Measurements from ENCODE around the gene NAGS. TPM values are rescaled to one million over a fixed set of nuclear protein-coding genes. Genes with fewer than 3 reads are reported as not detected.
"Not testable (repeated sequence)": the region's sequence is repeated elsewhere in the genome, so short reads cannot be mapped to it uniquely, and the experiment has no call there.

The NAGS gene
- total RNA-seq, 4 donors from 2014 or later = 0.73 to 1.9 (median 0.99) TPM

DNA sequence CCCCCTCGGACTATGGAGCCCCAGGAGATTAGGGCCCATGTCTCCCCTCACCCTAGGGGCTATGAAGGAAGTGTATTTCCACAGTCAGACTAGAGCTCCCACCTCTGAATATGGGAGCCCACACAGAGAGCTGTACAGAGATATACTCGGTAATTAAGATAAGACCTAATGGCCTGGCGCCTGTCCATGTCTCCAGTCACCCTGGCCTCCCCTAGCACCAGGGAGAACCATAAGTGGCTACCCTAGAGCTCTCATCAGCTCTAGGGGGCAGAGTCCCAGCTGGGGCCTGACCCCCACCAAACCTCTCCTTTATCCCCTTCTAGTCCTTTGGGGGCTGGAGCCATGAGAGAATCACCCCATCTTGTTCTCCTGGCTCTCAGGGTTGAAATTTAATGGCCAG is 8.0 kb downstream of the NAGS start:
- no peak for DNase-seq (ENCODE audit: low spot score in 2 of 2)
- no peaks in the 10 kb centered on the region for H3K9me3 ChIP-seq
- H3K27ac ChIP-seq = no peak overlapping the region
- no peaks in the 10 kb centered on the region for H3K27me3 ChIP-seq
- TF ChIP-seq POLR2AphosphoS5 (IDR thresholded peaks at IDR 0.05) = no peak
- TF ChIP-seq, protein P1, sequence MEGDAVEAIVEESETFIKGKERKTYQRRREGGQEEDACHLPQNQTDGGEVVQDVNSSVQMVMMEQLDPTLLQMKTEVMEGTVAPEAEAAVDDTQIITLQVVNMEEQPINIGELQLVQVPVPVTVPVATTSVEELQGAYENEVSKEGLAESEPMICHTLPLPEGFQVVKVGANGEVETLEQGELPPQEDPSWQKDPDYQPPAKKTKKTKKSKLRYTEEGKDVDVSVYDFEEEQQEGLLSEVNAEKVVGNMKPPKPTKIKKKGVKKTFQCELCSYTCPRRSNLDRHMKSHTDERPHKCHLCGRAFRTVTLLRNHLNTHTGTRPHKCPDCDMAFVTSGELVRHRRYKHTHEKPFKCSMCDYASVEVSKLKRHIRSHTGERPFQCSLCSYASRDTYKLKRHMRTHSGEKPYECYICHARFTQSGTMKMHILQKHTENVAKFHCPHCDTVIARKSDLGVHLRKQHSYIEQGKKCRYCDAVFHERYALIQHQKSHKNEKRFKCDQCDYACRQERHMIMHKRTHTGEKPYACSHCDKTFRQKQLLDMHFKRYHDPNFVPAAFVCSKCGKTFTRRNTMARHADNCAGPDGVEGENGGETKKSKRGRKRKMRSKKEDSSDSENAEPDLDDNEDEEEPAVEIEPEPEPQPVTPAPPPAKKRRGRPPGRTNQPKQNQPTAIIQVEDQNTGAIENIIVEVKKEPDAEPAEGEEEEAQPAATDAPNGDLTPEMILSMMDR (IDR thresholded peaks at IDR 0.05) = no peak
- TF ChIP-seq EP300 (IDR thresholded peaks at IDR 0.05) = no peak
- no peak for TF ChIP-seq POLR2A (IDR thresholded peaks at IDR 0.05)
- H3K4me3 ChIP-seq = no peak overlapping the region
- 74% methylated on average over 3 of the region's 3 CpGs for WGBS
- H3K36me3 ChIP-seq = peaks cover 10% of the 10 kb centered on the region
- H3K4me1 ChIP-seq = peaks cover 23% of the 10 kb centered on the region

DNA sequence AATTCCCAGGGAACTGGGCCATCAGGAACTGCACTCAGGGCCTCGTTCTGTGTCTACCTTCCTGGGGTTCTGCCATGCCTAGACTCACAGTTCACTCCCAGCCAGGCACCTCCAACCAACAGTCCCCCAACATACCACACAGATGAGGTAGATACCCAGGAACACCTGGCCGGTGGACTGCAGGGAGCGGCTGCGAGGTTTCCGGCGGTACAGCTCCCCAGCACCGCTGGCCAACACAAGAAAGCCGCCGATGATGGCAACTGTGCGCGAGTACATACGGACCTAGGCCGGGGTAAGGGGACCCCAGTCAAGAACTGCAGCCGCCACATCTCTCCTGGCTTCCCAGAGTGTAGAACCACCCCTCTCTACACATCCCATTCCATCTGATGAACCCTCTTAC is 8.5 kb downstream of the NAGS start:
- no peak overlapping the region for H3K4me3 ChIP-seq
- 86% methylated on average over 14 of the region's 14 CpGs for WGBS
- no peak for DNase-seq (ENCODE audit: low spot score in 2 of 2)

DNA sequence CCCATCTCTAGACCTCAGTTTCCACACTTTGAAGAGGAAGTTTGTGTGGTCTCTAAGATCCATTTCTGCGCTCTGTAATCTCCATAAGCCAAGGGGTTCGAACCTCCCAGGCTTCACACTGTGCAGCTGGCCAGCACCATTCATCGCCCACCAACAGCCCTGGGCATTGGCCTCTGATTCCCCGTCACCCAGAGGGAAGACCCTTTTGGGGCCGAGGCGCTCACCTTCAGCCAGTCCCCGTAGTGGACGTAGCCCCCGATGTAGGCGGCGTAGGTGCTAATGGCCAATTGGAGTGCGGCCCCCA is 9.7 kb downstream of the NAGS start:
- Histone ChIP-seq H3K4me1 (peaks cover 12% of the 10 kb centered on the region), H3K4me3 (peak overlapping the region; percentile 84), H3K9me3 (no peaks in the 10 kb centered on the region), H3K27me3 (no peaks in the 10 kb centered on the region), H3K27ac (no peak overlapping the region), H3K36me3 (peaks cover 10% of the 10 kb centered on the region)
- no peak for DNase-seq (ENCODE audit: low spot score in 2 of 2)
- 10% methylated on average over 11 of the region's 12 CpGs for WGBS
- TF ChIP-seq EP300 (IDR thresholded peaks at IDR 0.05) (no peak), POLR2A (IDR thresholded peaks at IDR 0.05) (no peak), POLR2AphosphoS5 (IDR thresholded peaks at IDR 0.05) (no peak)
- TF ChIP-seq, protein P1 (IDR thresholded peaks at IDR 0.05) = no peak

More for the DNA sequence above, 8.5 kb downstream of the NAGS start:
- Histone ChIP-seq H3K9me3 (no peaks in the 10 kb centered on the region), H3K27me3 (no peaks in the 10 kb centered on the region), H3K4me1 (peaks cover 18% of the 10 kb centered on the region), H3K27ac (no peak overlapping the region), H3K36me3 (peaks cover 10% of the 10 kb centered on the region)
- TF ChIP-seq POLR2A (IDR thresholded peaks at IDR 0.05) (no peak), POLR2AphosphoS5 (IDR thresholded peaks at IDR 0.05) (no peak), EP300 (IDR thresholded peaks at IDR 0.05) (no peak)
- TF ChIP-seq, protein P1 (IDR thresholded peaks at IDR 0.05) = no peak

DNA sequence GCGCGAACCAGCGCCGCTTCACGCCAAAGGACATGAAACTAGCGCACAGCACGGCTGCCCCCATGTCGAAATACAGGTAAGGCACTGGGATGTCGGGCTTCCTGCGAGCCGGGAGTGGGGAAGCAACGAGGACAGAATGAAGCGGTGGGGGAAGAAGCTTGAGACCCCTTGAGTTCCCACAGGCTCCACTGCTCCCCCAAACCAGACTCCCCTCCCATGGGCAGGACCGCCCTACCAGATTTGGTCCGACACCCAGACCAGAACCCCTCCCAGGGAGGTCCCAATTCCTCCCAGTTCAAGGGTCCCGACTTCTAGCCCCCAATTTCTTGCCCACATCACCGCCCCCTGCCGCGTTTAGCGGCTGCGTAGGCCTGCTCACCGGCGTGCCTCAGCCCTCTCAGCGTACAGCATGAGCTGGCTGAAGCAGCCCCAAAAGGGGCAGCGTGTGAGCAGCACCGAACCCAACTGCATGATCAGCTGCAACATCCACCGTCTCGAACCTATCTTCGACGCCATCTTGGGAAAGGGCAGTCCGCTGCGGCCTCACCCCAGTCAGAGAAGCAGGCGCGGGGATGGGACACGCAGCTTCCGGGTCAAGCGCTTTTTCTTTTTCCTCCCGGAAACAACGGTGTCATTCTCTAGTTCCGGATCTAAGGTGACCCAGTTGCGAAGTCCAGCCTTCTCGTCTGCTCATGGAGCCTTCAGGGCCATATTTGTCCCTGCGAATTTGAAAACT is 10.2 kb downstream of the NAGS start, which contains the start of gene TMEM101:
Gene TMEM101 (minus strand): TSS at position 527 of the 736 bp plus-strand sequence. CDS start 11 bp downstream, at position 516.
- Histone ChIP-seq H3K27ac (peak within 1 kb of the TSS; percentile 76), H3K27me3 (no peaks in the 10 kb centered on the region), H3K9me3 (no peaks in the 10 kb centered on the region), H3K4me3 (peak within 1 kb of the TSS; percentile 84), H3K4me1 (peaks cover 12% of the 10 kb centered on the region), H3K36me3 (peaks cover 10% of the 10 kb centered on the region)
- DNase-seq (ENCODE audit: low spot score in 2 of 2) = peak; percentile 93 to 95
- under 1% methylated on average over 25 of the region's 43 CpGs for WGBS
- TF ChIP-seq, protein P1 (IDR thresholded peaks at IDR 0.05) = no peak
- TF ChIP-seq EP300 (IDR thresholded peaks at IDR 0.05) (no peak), POLR2AphosphoS5 (IDR thresholded peaks at IDR 0.05) (peak in 2 of 3 donors; percentile 65 to 96), POLR2A (IDR thresholded peaks at IDR 0.05) (no peak)

DNA sequence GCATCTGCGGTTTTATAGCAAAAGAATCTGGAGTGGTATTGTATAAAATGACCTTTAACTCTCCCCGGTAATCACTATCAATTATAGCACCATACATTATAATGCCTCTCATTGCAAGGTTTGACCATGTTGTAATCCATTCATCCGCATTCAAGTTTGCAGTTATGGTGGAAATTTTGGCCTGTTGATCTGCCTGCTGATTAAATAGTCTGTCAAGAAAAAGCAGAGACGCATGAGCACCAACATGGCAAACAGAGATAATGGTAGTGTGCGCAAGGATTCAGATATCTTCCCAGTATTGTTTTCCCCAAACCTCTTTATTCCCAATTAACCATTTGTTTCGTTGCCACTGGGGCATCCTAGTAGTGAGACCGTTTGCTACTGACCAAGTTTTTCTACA is 16.8 kb downstream of the NAGS start:
- not testable (repeated sequence) for H3K27me3 ChIP-seq; H3K27ac ChIP-seq; H3K4me3 ChIP-seq; H3K9me3 ChIP-seq; DNase-seq (ENCODE audit: low spot score in 2 of 2); H3K4me1 ChIP-seq
- WGBS = 94% methylated on average over 7 of the region's 7 CpGs
- peaks cover 12% of the 10 kb centered on the region for H3K36me3 ChIP-seq
